Keratinocyte (primary cell): ENCODE data around the gene TRAM2. TPM values are rescaled to one million over a fixed set of nuclear protein-coding genes. Genes with fewer than 3 reads are reported as not detected.
A peak's percentile ranks its signal among the peaks of the same experiment; 100 is the strongest.

Experiments
- DNase-seq: peaks from one replicate; pipeline ENCODE4 v3.0.0-alpha.2; 2011; ENCODE audit warnings: low read depth, missing footprints, low spot score
- FAIRE-seq: peaks from 2 replicates; lab custom pipeline; 2011; peaks lifted over from hg19 to GRCh38; lab: Jason Lieb, UNC
- H2AFZ ChIP-seq: 2 replicates; pipeline ENCODE4 v1.6.0; 2012; ENCODE audit warnings: low read length, control low read depth, inconsistent platforms; ENCODE audit not compliant: control insufficient read depth
- H3K27ac ChIP-seq: 2 replicates; pipeline ENCODE4 v1.5.1; 2011; ENCODE audit warnings: low read length; ENCODE audit not compliant: control insufficient read depth, insufficient read depth
- H3K27me3 ChIP-seq: 3 replicates; pipeline ENCODE4 v1.6.0; 2011; ENCODE audit warnings: low read length; ENCODE audit not compliant: control insufficient read depth, insufficient read depth; ENCODE audit errors: extremely low read depth
- H3K36me3 ChIP-seq, 2 experiments: 2 replicates in 1 of 2; 3 replicates in 1 of 2; pipeline ENCODE4 v1.5.1; 2011; ENCODE audit warnings: low read length in 2 of 2, mild to moderate bottlenecking in 1 of 2; ENCODE audit not compliant: control insufficient read depth in 2 of 2, insufficient read depth in 2 of 2; ENCODE audit errors: extremely low read depth in 1 of 2
- H3K4me1 ChIP-seq: 3 replicates; pipeline ENCODE4 v1.5.1; 2011; ENCODE audit warnings: low read length; ENCODE audit not compliant: control insufficient read depth, insufficient read depth; ENCODE audit errors: extremely low read depth
- H3K4me2 ChIP-seq: 3 replicates; pipeline ENCODE4 v1.6.0; 2011; ENCODE audit warnings: low read depth, low read length; ENCODE audit not compliant: control insufficient read depth, insufficient read depth; ENCODE audit errors: extremely low read depth
- H3K4me3 ChIP-seq, 3 experiments: fragments of 200-600 bp in 1 of 3; sonication (generic) in 1 of 3; 2 replicates in 2 of 3; 3 replicates in 1 of 3; pipeline ENCODE4 v1.5.1; 2011 to 2016; ENCODE audit warnings: low read length in 3 of 3, mild to moderate bottlenecking in 3 of 3, control low read depth in 2 of 3, inconsistent platforms in 1 of 3, low read depth in 1 of 3, mixed read lengths in 1 of 3, mixed run types in 1 of 3, moderate library complexity in 1 of 3; ENCODE audit not compliant: control insufficient read depth in 2 of 3, insufficient read depth in 2 of 3; ENCODE audit errors: extremely low read depth in 1 of 3
- H3K79me2 ChIP-seq: 2 replicates; pipeline ENCODE4 v1.6.0; 2012; ENCODE audit warnings: low read length; ENCODE audit not compliant: control insufficient read depth, insufficient read depth
- H3K9ac ChIP-seq: 3 replicates; pipeline ENCODE4 v1.6.0; 2011; ENCODE audit warnings: low read length; ENCODE audit not compliant: control insufficient read depth, insufficient read depth; ENCODE audit errors: extremely low read depth
- H3K9me1 ChIP-seq: 3 replicates; pipeline ENCODE4 v1.6.0; 2011; ENCODE audit warnings: low read length; ENCODE audit not compliant: control insufficient read depth, insufficient read depth; ENCODE audit errors: extremely low read depth
- H3K9me3 ChIP-seq: 2 replicates; pipeline ENCODE4 v1.5.1; 2012; ENCODE audit warnings: low read depth, low read length; ENCODE audit not compliant: control insufficient read depth
- H4K20me1 ChIP-seq: 3 replicates; pipeline ENCODE4 v1.6.0; 2011; ENCODE audit warnings: low read length; ENCODE audit not compliant: control insufficient read depth, insufficient read depth; ENCODE audit errors: extremely low read depth
- CTCF ChIP-seq, 3 experiments: IDR thresholded peaks in 1 of 3; conservative IDR thresholded peaks in 1 of 3; optimal IDR thresholded peaks in 1 of 3; 2 replicates in 2 of 3; 3 replicates in 1 of 3; pipeline versions ENCODE3 to v1.5.1; 2011; ENCODE audit warnings: low read length in 3 of 3, mild to moderate bottlenecking in 3 of 3, moderate library complexity in 2 of 3, control low read depth in 1 of 3, inconsistent platforms in 1 of 3; ENCODE audit not compliant: insufficient read depth in 2 of 3; ENCODE audit errors: extremely low read depth in 1 of 3
- EZH2 ChIP-seq: IDR thresholded peaks from one replicate; pipeline ENCODE4 v1.6.1; 2012; ENCODE audit warnings: inconsistent platforms, mild to moderate bottlenecking, low read length, moderate library complexity
- dilution Hi-C: fragments of 300-500 bp; cut with MboI; formaldehyde crosslinking; loops from one replicate; pipeline ENCODE4 v1.7.0; 2020; ENCODE audit warnings: low sequenced_read_pairs; ENCODE audit not compliant: extremely low pct_ligation_motif_present
- polyA plus RNA-seq, 5 experiments: library from polyadenylated mRNA; depleted of rRNA in 3 of 5; stranded (reverse) in 3 of 5; stranded (forward) in 1 of 5; unstranded in 1 of 5; fragments of >200 nt; gene quantifications; 1 replicate in 1 of 5; 2 replicates in 3 of 5; 3 replicates in 1 of 5; pipeline versions ENCODE4 v1.2.1 to v1.2.3, GENCODE V29; 2011 to 2012; ENCODE audit warnings: missing spikeins in 2 of 5, low read depth in 1 of 5, low replicate concordance in 1 of 5

Gene TRAM2
- polyA plus RNA-seq, 1 donor (not counting 4 experiments of a cell fraction or from before 2014, with no cell fraction given), result 9.2 TPM

- H3K9me1 ChIP-seq, result no peaks in the 10 kb centered on the region
- H2AFZ ChIP-seq, result peak overlapping the region; percentile 49
- FAIRE-seq (no peak), DNase-seq (no peak)
- dilution Hi-C loops, result no loop called here
- H3K36me3 ChIP-seq, result no peaks in the 10 kb centered on the region
- peaks cover 10% of the 10 kb centered on the region for H3K4me1 ChIP-seq
- no peaks in the 10 kb centered on the region for H3K9me3 ChIP-seq
- no peak overlapping the region for H3K4me3 ChIP-seq
- H3K27me3 ChIP-seq, result no peaks in the 10 kb centered on the region
- H3K79me2 ChIP-seq, result no peaks in the 10 kb centered on the region
- H3K4me2 ChIP-seq, result peak overlapping the region; percentile 18
- H3K9ac ChIP-seq, result no peak overlapping the region
- no peaks in the 10 kb centered on the region for H4K20me1 ChIP-seq
- TF ChIP-seq EZH2, result no peak
- H3K27ac ChIP-seq, result no peak overlapping the region
Measured at GRCh38 chr6:52595000-52595795, 18.3 kb upstream of the TRAM2 start.

GRCh38 chr6:52594221-52594620 is 17.4 kb upstream of the TRAM2 start:
- Histone ChIP-seq H3K79me2 (no peaks in the 10 kb centered on the region), H3K27me3 (no peaks in the 10 kb centered on the region), H3K4me1 (peaks cover 13% of the 10 kb centered on the region), H4K20me1 (no peaks in the 10 kb centered on the region), H3K9me1 (no peaks in the 10 kb centered on the region), H3K4me3 (no peak overlapping the region), H3K4me2 (no peak overlapping the region), H3K9ac (no peak overlapping the region), H3K36me3 (no peaks in the 10 kb centered on the region), H2AFZ (no peak overlapping the region), H3K9me3 (no peaks in the 10 kb centered on the region), H3K27ac (no peak overlapping the region)
- DNase-seq, result no peak
- no peak for FAIRE-seq
- TF ChIP-seq CTCF (optimal IDR thresholded peaks at IDR 0.05 in 1 of 3, IDR thresholded peaks at IDR 0.05 in 1 of 3, conservative IDR thresholded peaks at IDR 0.05 in 1 of 3; ENCODE audit: extremely low read depth in 1 of 3, insufficient read depth in 2 of 3, low read length in 3 of 3) (no peak), EZH2 (no peak)
- dilution Hi-C loops, result no loop called here
